ENCODE data around the gene IFI35. TPM values are rescaled to one million over a fixed set of nuclear protein-coding genes. Genes with fewer than 3 reads are reported as not detected.

Gene IFI35
- total RNA-seq, 2 experiments from 2014 or later: 125 to 137 TPM

DNA sequence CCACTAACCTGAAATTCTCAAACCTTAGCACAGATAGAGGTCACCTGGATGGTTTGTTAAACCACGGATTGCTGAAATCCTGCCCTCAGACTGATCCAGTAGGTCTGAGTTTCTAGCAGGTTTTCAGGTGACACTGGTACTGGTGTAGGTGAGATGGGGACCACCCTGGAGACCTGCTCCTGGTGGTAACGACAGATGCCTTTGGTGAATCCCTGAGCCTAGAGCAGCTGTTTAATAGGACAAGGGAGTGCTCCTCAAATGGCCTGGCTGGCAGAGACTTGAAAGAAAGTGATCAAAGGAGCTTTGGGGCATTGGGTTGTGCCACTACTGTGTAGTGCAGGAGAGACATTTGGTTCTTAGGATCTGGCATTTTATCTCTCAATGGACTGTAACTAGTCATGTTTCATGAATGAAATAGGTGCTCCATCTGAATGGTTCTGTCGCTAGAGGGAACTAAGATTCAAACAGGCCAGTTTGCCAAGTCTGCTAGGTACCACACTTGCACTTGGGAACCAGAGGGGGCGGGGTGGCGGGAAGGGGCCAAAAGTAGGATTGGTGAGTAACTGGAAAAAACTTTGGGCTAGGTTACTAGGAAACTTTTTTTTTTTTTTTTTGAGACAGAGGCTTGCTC, 2.9 kb upstream of the IFI35 start:
- ChIA-PET CTCF (no interaction called here), POLR2A (no interaction called here)
- DNase-seq: no peak
- Mint-ChIP-seq H3K36me3 (ENCODE audit: low read depth) (peaks cover 40% of the 10 kb centered on the region), H3K27me3 (no peaks in the 10 kb centered on the region), H3K4me3 (no peak overlapping the region), H3K4me1 (peaks cover 31% of the 10 kb centered on the region), H3K9me3 (no peaks in the 10 kb centered on the region), H3K27ac (peak overlapping the region; percentile 41)

DNA sequence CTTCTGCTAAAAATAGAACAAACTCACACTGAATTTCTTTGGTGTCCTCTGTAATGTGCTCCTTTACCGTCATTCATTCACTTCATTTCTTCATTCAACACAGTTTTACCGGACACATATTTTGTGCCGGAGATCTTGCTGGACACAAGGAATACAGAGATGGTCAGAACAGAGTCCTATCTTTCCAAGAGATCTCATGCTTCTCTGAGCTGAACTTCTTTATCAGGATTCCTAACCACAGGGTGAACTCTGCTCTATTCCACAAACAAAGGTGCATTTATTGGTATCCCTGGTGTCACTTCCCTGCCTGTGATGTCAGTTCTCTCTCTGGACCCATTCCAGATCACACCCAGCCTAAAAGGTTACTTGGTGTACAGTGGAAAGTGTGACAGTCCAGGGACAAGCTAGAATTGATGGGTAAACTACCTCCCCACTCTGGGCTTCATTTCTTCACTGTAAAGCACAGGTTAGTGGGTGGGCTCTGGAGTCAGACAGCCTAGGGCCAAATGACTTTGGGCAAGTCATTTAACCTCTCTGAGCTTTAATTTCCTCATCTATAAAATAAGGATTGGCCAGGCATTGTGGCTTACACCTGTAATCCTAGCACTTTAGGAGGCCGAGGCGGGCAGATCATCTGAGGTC, 4.2 kb downstream of the IFI35 start:
- peaks cover 32% of the 10 kb centered on the region for H3K4me1 Mint-ChIP-seq
- no peaks in the 10 kb centered on the region for H3K27me3 Mint-ChIP-seq
- no peak overlapping the region for H3K4me3 Mint-ChIP-seq
- peaks cover 32% of the 10 kb centered on the region for H3K36me3 Mint-ChIP-seq (ENCODE audit: low read depth)
- no peaks in the 10 kb centered on the region for H3K9me3 Mint-ChIP-seq
- POLR2A ChIA-PET: no interaction called here
- H3K27ac Mint-ChIP-seq: no peak overlapping the region
- CTCF ChIA-PET: interaction anchor here (0.6 to 1.9 kb wide), 4 partner anchors 10 to 114 kb away, joined by 3 to 9 read pairs (median 4); partner anchors contain the start of genes BRCA1 and RPL27
- no peak for DNase-seq

DNA sequence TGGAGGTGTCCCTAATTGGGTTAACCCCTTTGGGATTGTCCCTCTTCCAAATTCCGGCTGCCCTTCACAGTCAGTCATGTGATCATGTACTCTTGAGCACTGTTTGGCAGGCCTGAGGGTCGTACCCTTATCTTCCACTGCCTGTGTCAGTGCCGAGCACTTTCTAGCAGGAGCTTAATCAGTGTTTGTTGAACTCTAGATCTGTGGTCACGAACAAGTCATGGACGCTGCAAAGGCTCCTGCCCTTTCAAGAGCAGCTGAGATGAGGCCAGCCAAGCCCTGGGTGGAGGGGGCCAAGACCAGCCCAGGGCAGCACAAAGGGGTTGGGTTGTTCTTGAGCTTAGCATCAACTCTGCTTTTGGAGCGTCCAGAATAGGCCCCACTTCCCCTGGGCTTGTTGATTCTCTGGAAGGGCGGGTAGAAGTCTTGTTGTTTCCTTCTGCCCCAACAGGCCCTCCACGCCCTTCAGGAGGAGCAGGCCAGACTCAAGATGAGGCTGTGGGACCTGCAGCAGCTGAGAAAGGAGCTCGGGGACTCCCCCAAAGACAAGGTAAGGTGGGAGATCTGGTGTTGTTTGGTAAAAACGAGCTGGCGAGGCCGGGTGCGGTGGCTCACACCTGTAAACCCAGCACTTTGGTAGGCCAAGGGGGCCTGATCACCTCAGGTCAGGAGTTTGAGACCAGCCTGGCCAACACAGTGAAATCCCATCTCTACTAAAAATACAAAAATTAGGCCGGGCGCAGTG, 5.3 kb downstream of the IFI35 start:
- ChIA-PET POLR2A (no interaction called here), CTCF (interaction anchor here (1.1 to 1.9 kb wide), 7 partner anchors 10 to 93 kb away, joined by 3 to 9 read pairs (median 4); partner anchors contain the start of gene RPL27)
- DNase-seq: no peak
- H3K36me3 Mint-ChIP-seq (ENCODE audit: low read depth): peaks cover 30% of the 10 kb centered on the region
- H3K4me1 Mint-ChIP-seq: peaks cover 28% of the 10 kb centered on the region
- H3K4me3 Mint-ChIP-seq: no peak overlapping the region
- H3K27ac Mint-ChIP-seq: no peak overlapping the region
- H3K27me3 Mint-ChIP-seq: no peaks in the 10 kb centered on the region
- H3K9me3 Mint-ChIP-seq: no peaks in the 10 kb centered on the region

DNA sequence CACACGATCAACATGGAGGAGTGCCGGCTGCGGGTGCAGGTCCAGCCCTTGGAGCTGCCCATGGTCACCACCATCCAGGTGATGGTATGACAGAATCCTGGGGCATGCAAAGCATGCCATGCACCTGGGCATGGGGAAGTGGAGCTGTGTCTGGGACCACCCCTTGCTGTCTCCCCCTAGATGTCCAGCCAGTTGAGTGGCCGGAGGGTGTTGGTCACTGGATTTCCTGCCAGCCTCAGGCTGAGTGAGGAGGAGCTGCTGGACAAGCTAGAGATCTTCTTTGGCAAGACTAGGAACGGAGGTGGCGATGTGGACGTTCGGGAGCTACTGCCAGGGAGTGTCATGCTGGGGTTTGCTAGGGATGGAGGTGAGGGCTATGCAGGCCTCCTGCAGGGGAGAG, 6.7 kb downstream of the IFI35 start:
- CTCF ChIA-PET: interaction anchor here (1.0 to 1.9 kb wide), 4 partner anchors 9 to 92 kb away, joined by 3 to 5 read pairs (median 4); partner anchors contain the start of gene VAT1
- POLR2A ChIA-PET: interaction anchor here (0.6 kb wide), 1 partner anchor 9 kb away, joined by 6 read pairs; the partner anchor contains the start of gene VAT1
- Mint-ChIP-seq H3K27ac (no peak overlapping the region), H3K27me3 (no peaks in the 10 kb centered on the region), H3K36me3 (ENCODE audit: low read depth) (peaks cover 30% of the 10 kb centered on the region), H3K4me1 (peaks cover 34% of the 10 kb centered on the region), H3K9me3 (no peaks in the 10 kb centered on the region), H3K4me3 (no peak overlapping the region)
- DNase-seq: no peak

DNA sequence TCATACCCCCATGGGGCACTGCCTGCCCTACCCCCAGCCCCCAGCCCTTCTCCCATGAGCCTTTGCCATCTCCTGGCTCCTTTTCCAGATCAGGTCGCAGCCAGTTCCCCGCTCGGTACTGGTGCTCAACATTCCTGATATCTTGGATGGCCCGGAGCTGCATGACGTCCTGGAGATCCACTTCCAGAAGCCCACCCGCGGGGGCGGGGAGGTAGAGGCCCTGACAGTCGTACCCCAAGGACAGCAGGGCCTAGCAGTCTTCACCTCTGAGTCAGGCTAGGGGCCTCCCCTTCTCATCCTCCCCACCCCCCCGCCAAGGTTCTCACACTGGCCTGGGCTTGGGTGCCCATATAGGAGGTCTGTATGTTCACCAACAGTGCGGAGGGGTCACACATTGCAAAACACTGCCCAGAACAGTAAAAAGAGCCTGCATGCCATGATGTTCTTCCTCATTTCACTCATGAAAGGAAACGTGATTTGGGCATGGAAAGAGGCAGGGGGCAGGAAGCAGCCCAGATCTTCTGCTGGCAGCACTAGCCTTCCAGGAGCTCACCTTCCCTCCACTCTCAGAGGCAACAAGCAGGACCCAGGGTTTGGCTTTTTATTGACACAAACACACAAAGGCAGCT, 7.5 kb downstream of the IFI35 start:
- Mint-ChIP-seq H3K27me3 (no peaks in the 10 kb centered on the region), H3K4me3 (no peak overlapping the region), H3K9me3 (no peaks in the 10 kb centered on the region), H3K27ac (no peak overlapping the region), H3K36me3 (ENCODE audit: low read depth) (peaks cover 28% of the 10 kb centered on the region), H3K4me1 (peaks cover 36% of the 10 kb centered on the region)
- CTCF ChIA-PET: interaction anchor here (1.0 to 1.9 kb wide), 4 partner anchors 8 to 16 kb away, joined by 3 to 6 read pairs (median 4); partner anchors contain the start of genes IFI35, RPL27 and VAT1
- no peak for DNase-seq
- POLR2A ChIA-PET: no interaction called here

DNA sequence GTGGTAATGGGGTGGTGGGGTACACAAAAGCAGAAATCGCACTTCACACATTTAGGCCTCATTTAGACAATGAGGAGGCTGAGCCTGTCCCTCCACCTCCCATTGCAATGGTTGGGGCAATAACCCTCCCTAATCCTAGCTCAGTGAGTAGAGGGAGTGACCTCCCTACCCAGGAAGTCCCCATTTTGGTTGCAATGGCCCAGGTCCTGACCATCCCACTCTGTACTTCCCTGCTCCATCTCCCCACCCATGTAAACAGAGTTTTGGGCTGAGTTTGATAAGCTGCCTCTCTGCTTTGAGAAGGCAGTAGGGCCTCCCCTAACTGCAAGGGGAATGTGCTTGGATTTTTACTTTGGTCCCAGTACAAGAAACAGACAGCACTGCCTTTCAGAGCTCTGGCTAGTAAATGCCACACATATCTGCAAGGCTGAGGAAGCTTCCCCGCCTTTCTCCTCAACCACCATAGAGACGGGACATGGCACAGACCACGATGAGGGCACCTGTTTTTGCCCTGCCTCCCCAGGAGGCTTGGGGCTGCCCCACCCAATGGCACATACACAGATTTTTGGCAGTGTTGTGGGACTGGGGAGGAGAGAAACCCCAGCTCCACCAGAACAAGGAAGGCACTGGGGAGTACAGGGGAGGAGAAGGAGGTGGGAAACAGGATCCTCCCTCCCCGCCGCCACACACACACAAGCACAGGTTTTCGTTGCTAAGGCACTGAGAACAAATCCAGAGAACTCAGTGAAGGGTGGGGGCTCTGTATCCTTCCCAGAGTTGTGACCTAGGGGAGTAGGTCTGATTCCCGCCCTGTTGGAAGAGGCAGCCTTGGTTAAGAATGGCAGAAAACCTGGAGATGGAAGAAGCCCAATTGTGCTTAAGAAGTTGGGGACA, 8.3 kb downstream of the IFI35 start:
- no peak for DNase-seq
- H3K27me3 Mint-ChIP-seq: no peaks in the 10 kb centered on the region
- no peak overlapping the region for H3K27ac Mint-ChIP-seq
- peaks cover 28% of the 10 kb centered on the region for H3K36me3 Mint-ChIP-seq (ENCODE audit: low read depth)
- POLR2A ChIA-PET: no interaction called here
- H3K4me3 Mint-ChIP-seq: no peak overlapping the region
- CTCF ChIA-PET: interaction anchor here (1.1 to 1.2 kb wide), 2 partner anchors 9 to 17 kb away, joined by 4 to 6 read pairs; partner anchors contain the start of genes IFI35 and RPL27
- H3K9me3 Mint-ChIP-seq: no peaks in the 10 kb centered on the region
- peaks cover 42% of the 10 kb centered on the region for H3K4me1 Mint-ChIP-seq

DNA sequence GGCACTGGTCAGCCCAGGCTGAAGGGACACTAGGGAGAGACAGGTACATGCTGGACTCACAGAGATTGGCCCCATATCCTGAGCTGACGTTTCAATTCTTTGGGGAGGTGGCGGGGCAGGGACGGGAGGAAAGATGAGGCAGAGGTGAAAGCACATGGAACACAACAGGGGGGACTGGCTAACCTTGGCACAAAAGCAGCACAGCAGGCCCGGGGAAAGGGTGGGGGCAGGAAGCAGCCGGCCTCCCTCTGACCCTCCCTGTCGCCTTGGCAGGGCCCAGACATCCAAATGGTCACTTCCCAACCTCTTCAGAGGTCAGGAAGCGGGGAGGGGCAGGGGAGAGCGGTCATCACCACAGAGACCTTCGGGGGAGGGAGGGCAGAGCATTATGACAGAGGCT, 9.0 kb downstream of the IFI35 start:
- peaks cover 21% of the 10 kb centered on the region for H3K36me3 Mint-ChIP-seq (ENCODE audit: low read depth)
- POLR2A ChIA-PET: no interaction called here
- H3K9me3 Mint-ChIP-seq: no peaks in the 10 kb centered on the region
- no peak for DNase-seq
- no peaks in the 10 kb centered on the region for H3K27me3 Mint-ChIP-seq
- peaks cover 38% of the 10 kb centered on the region for H3K4me1 Mint-ChIP-seq
- H3K4me3 Mint-ChIP-seq: no peak overlapping the region
- CTCF ChIA-PET: interaction anchor here (1.2 kb wide), 1 partner anchor 18 kb away, joined by 4 read pairs; the partner anchor contains the start of gene RPL27
- no peak overlapping the region for H3K27ac Mint-ChIP-seq

DNA sequence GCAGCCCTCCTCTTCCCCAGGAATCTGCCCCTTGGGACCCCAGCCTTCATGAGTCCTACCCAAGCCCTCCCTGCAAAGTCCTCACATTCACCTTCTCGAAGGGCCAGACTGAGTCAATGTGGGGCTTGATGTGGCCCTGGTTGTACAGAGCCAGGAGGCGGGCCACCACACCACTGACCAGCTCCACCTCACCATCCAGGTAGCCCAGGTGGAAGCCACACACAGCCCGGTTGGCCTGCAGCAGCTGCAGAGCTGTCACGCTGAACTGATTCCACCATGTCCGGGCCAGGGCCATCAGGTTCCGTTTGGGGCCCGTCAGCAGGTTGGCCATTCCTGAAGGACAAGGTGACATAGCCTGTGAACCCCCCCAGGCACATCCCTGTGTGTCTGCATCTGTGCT, 9.6 kb downstream of the IFI35 start:
- Mint-ChIP-seq H3K4me1 (peaks cover 37% of the 10 kb centered on the region), H3K9me3 (no peaks in the 10 kb centered on the region), H3K27ac (no peak overlapping the region), H3K4me3 (no peak overlapping the region), H3K36me3 (ENCODE audit: low read depth) (peaks cover 16% of the 10 kb centered on the region), H3K27me3 (peaks cover 3% of the 10 kb centered on the region)
- ChIA-PET CTCF (no interaction called here), POLR2A (no interaction called here)
- no peak for DNase-seq

DNA sequence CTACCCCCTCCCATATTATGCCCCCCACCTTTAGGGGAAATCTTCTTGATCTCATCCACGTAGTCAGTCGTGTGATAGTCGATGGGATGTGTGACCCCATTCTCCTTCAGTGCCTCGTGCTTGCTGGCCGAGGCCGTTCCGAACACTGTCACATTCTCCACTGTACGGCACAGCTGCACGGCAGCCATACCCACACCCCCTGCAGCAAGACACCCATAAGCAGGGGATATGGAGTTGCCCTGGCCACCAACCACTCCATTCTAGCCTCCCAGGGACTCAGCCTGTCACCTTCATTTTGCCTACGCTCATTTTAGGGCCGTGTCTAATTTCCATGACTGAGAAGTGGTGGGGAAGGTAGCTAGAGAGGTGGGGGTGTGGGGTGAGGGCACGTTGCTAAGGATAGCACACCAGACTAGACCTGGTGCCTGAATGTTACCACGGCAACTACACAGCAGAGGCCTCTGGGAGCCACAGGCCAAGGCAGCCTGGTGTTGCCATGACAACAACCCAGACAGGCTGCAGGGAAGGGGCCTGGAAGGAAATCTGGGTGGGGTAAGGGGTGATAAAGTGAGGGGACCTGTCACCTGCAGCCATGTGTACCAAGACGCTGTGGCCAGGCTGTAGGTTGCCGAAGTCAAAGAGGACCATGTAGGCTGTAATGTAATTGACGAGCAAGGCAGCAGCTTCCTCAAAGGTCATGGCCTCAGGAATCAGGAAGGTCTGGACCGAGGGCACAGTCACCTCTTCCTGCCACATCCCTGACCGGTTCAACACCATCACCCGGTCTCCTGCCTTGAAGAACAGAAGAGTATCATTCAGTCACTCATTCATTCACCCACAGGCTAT, 11.6 kb downstream of the IFI35 start:
- peak; percentile 68 for DNase-seq

DNA sequence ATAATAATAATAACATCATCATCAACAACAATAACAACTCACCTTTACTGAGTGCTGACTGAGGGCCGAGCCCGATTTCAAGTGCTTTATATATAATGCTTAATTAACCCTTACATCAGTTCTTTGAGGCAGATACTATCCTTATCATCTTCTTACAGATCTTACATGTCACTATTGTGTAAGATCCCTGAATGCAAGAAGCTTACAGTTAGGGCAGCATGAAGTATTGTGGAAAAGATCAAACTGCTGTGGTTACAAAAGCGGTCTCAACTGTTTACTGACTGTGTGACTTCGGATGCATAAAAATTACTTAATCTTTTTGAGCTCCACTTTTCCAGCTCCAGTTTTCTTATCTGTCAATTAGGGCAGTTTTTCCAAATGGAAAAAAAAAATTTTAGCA, 12.3 kb downstream of the IFI35 start:
- H3K4me1 Mint-ChIP-seq: peaks cover 38% of the 10 kb centered on the region
- H3K27me3 Mint-ChIP-seq: peaks cover 4% of the 10 kb centered on the region
- no peaks in the 10 kb centered on the region for H3K9me3 Mint-ChIP-seq
- no peak for DNase-seq
- no peak overlapping the region for H3K27ac Mint-ChIP-seq
- no peaks in the 10 kb centered on the region for H3K36me3 Mint-ChIP-seq (ENCODE audit: low read depth)
- ChIA-PET CTCF (no interaction called here), POLR2A (no interaction called here)
- H3K4me3 Mint-ChIP-seq: no peak overlapping the region

More for the DNA sequence above, 11.6 kb downstream of the IFI35 start:
- ChIA-PET CTCF (interaction anchor here (0.6 to 1.7 kb wide), 3 partner anchors 11 to 487 kb away, joined by 3 to 9 read pairs (median 3); partner anchors contain the start of gene IFI35), POLR2A (no interaction called here)
- peak overlapping the region; percentile 20 for H3K27ac Mint-ChIP-seq
- no peak overlapping the region for H3K4me3 Mint-ChIP-seq
- peaks cover 6% of the 10 kb centered on the region for H3K36me3 Mint-ChIP-seq (ENCODE audit: low read depth)
- peaks cover 4% of the 10 kb centered on the region for H3K27me3 Mint-ChIP-seq
- H3K4me1 Mint-ChIP-seq: peaks cover 38% of the 10 kb centered on the region
- H3K9me3 Mint-ChIP-seq: no peaks in the 10 kb centered on the region

DNA sequence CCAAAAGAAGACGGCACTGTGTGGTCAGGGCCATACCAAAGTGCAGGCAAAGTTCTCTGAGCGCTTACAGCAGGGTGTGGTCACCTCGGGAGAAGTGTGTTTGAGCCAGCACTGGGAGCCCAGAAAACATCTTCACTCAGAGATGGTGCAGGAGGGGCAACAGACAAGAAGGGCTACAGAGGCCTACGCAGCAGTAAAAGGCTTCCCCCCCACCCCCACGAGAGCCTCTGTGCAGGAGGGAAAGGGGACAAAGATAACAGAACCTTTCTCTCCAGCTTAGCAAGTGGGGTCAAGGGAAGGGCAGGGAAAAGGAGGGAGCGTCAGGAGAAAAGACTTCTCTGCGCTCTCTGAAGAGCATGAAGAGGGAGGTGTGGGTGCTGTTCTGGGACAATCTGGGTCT, 12.8 kb downstream of the IFI35 start:
- Mint-ChIP-seq H3K4me1 (peaks cover 40% of the 10 kb centered on the region), H3K4me3 (no peak overlapping the region), H3K27me3 (peaks cover 6% of the 10 kb centered on the region), H3K36me3 (ENCODE audit: low read depth) (peaks cover 2% of the 10 kb centered on the region), H3K9me3 (no peaks in the 10 kb centered on the region), H3K27ac (peak overlapping the region; percentile 15)
- POLR2A ChIA-PET: no interaction called here
- DNase-seq: no peak
- CTCF ChIA-PET: no interaction called here

Data from activated CD4-positive, alpha-beta T cell treated with anti-CD3 and anti-CD28 coated beads, Interleukin-2, amount 10 ng/mL, durations not matched to agents 7 days and 5 days (primary cell).